GM12872 (cell line): ENCODE results near the gene LRRC74B.

ENCODE experiments used
- CTCF ChIP-seq: IDR thresholded peaks from 3 replicates; pipeline ENCODE4 v1.5.1; 2011; ENCODE audit warnings: low read depth, mild to moderate bottlenecking, low read length, moderate library complexity; ENCODE audit not compliant: insufficient read depth

LRRC74B gene

GRCh38 chr22:21099578-21099977, 53.8 kb downstream of the LRRC74B start:
- TF ChIP-seq CTCF: no peak

- TF ChIP-seq CTCF: no peak
Measured at GRCh38 chr22:21100149-21101032, 54.6 kb downstream of the LRRC74B start.

GRCh38 chr22:21101877-21102638, 56.3 kb downstream of the LRRC74B start:
- TF ChIP-seq CTCF: no peak

- TF ChIP-seq CTCF: peak; percentile 87
Measured at GRCh38 chr22:21102659-21103267, 57.0 kb downstream of the LRRC74B start.

GRCh38 chr22:21103633-21104032, 57.9 kb downstream of the LRRC74B start:
- no peak for TF ChIP-seq CTCF

GRCh38 chr22:21104126-21104691, 58.5 kb downstream of the LRRC74B start:
- no peak for TF ChIP-seq CTCF

GRCh38 chr22:21105294-21105693, 59.5 kb downstream of the LRRC74B start:
- TF ChIP-seq CTCF: no peak
